ENCODE data around the gene KCNK6. TPM values are rescaled to one million over a fixed set of nuclear protein-coding genes. Genes with fewer than 3 reads are reported as not detected.
A peak's percentile ranks its signal among the peaks of the same experiment; 100 is the strongest.
"Not testable (repeated sequence)": the region's sequence is repeated elsewhere in the genome, so short reads cannot be mapped to it uniquely, and the experiment has no call there.

KCNK6 gene
- total RNA-seq, 3 donors from 2014 or later: 3.5 to 5.1 (median 3.6) TPM

GRCh38 chr19:38360351-38360750 lies 40.7 kb downstream of the KCNK6 start:
- H3K27me3 ChIP-seq: peaks cover 0 to 44% of the 10 kb centered on the region in 2 donors
- no peak for TF ChIP-seq POLR2A (IDR thresholded peaks at IDR 0.05)
- no peak for TF ChIP-seq POLR2AphosphoS5 (IDR thresholded peaks at IDR 0.05)
- no peak for TF ChIP-seq CTCF (IDR thresholded peaks at IDR 0.05)
- no peak overlapping the region for H3K27ac ChIP-seq
- no peaks in the 10 kb centered on the region for H3K4me1 ChIP-seq
- H3K4me3 ChIP-seq: no peak overlapping the region
- H3K36me3 ChIP-seq: no peaks in the 10 kb centered on the region
- DNase-seq (ENCODE audit: low spot score in 2 of 2): no peak
- H3K9me3 ChIP-seq: no peaks in the 10 kb centered on the region
- intact Hi-C loops (cut with DNase I; ENCODE audit: low total_unique reads): loop anchor here (5.0 kb wide), 1 partner anchor 1347 kb away; no protein-coding TSS in a partner anchor

- Histone ChIP-seq H3K4me1 (no peaks in the 10 kb centered on the region), H3K27ac (no peak overlapping the region), H3K36me3 (no peaks in the 10 kb centered on the region), H3K4me3 (peak overlapping the region; percentile 53 to 90 (median 62)), H3K9me3 (no peaks in the 10 kb centered on the region), H3K27me3 (peaks cover 0 to 38% of the 10 kb centered on the region in 2 donors)
- no peak for TF ChIP-seq POLR2A (IDR thresholded peaks at IDR 0.05)
- TF ChIP-seq POLR2AphosphoS5 (IDR thresholded peaks at IDR 0.05): no peak
- no peak for TF ChIP-seq CTCF (IDR thresholded peaks at IDR 0.05)
- no peak for DNase-seq (ENCODE audit: low spot score in 2 of 2)
- intact Hi-C loops (cut with DNase I; ENCODE audit: low total_unique reads): loop anchor here (5.0 kb wide), 1 partner anchor 1346 kb away; no protein-coding TSS in a partner anchor
Observed at GRCh38 chr19:38360839-38361631, 41.4 kb downstream of the KCNK6 start.

- H3K4me3 ChIP-seq: peak overlapping the region; percentile 53 to 90 (median 62)
- DNase-seq (ENCODE audit: low spot score in 2 of 2): peak; percentile 75 to 83
- no peak for TF ChIP-seq POLR2AphosphoS5 (IDR thresholded peaks at IDR 0.05)
- TF ChIP-seq CTCF (IDR thresholded peaks at IDR 0.05): peak in 1 of 3 donors; percentile 55
- no peaks in the 10 kb centered on the region for H3K4me1 ChIP-seq
- H3K27me3 ChIP-seq: peaks cover 0 to 32% of the 10 kb centered on the region in 2 donors
- intact Hi-C loops (cut with DNase I; ENCODE audit: low total_unique reads): loop anchor here (5.0 kb wide), 1 partner anchor 1346 kb away; no protein-coding TSS in a partner anchor
- H3K9me3 ChIP-seq: no peaks in the 10 kb centered on the region
- peak overlapping the region; percentile 65 to 76 for H3K27ac ChIP-seq
- H3K36me3 ChIP-seq: no peaks in the 10 kb centered on the region
Observed at GRCh38 chr19:38361633-38362075, 42.0 kb downstream of the KCNK6 start.

GRCh38 chr19:38362076-38362945 lies 42.7 kb downstream of the KCNK6 start:
- intact Hi-C loops (cut with DNase I; ENCODE audit: low total_unique reads): loop anchor here (5.0 kb wide), 1 partner anchor 1345 kb away; no protein-coding TSS in a partner anchor
- peak in 1 of 3 donors; percentile 9 for TF ChIP-seq CTCF (IDR thresholded peaks at IDR 0.05)
- TF ChIP-seq POLR2A (IDR thresholded peaks at IDR 0.05): peak; percentile 25
- peak in 1 of 3 donors; percentile 23 for TF ChIP-seq POLR2AphosphoS5 (IDR thresholded peaks at IDR 0.05)
- Histone ChIP-seq H3K4me3 (peak overlapping the region; percentile 53 to 90 (median 62)), H3K9me3 (no peaks in the 10 kb centered on the region), H3K36me3 (no peaks in the 10 kb centered on the region), H3K4me1 (no peaks in the 10 kb centered on the region), H3K27ac (peak overlapping the region; percentile 65 to 76), H3K27me3 (peaks cover 0 to 28% of the 10 kb centered on the region in 2 donors)
- peak; percentile 81 to 93 for DNase-seq (ENCODE audit: low spot score in 2 of 2)

GRCh38 chr19:38362946-38363688 lies 43.5 kb downstream of the KCNK6 start:
- intact Hi-C loops (cut with DNase I; ENCODE audit: low total_unique reads): loop anchor here (5.0 kb wide), 1 partner anchor 1344 kb away; no protein-coding TSS in a partner anchor
- not testable (repeated sequence) for H3K36me3 ChIP-seq; H3K9me3 ChIP-seq; DNase-seq (ENCODE audit: low spot score in 2 of 2); H3K4me1 ChIP-seq
- peak overlapping the region in 2 of 3 donors; percentile 62 to 90 for H3K4me3 ChIP-seq
- peaks cover 0 to 27% of the 10 kb centered on the region in 2 donors for H3K27me3 ChIP-seq
- peak overlapping the region in 1 of 2 donors; percentile 65 for H3K27ac ChIP-seq

All from breast epithelium (tissue), 4 donors.